A549 (cell line): Measurements from ENCODE around the gene PVALEF. TPM values are rescaled to one million over a fixed set of nuclear protein-coding genes. Genes with fewer than 3 reads are reported as not detected.

ENCODE experiments used
- ATAC-seq, 2 experiments: fragments of 200-7000 bp in 1 of 2; fragments of >200 bp in 1 of 2; cut with Nextera tagmentation in 1 of 2; cut with Tn5 transposase in 1 of 2; 3 replicates each; pipeline versions ENCODE4 v1.8.0 to v1.9.1; 2018 to 2020; ENCODE audit warnings: mild to moderate bottlenecking in 1 of 2, moderate library complexity in 1 of 2
- CTCF ChIA-PET: fragments of 300-600 bp; sonication (Branson Sonifier 250); formaldehyde crosslinking; extraction: SDS; loops from one replicate; lab custom pipeline; 2021; ENCODE audit warnings: antibody characterized with exemption, inconsistent platforms; lab: Yijun Ruan, JAX
- POLR2A ChIA-PET: fragments of 350-600 bp; formaldehyde crosslinking; extraction: SDS; loops from one replicate; lab custom pipeline; 2021; ENCODE audit warnings: antibody characterized with exemption, inconsistent platforms; lab: Yijun Ruan, JAX
- DNase-seq, 2 experiments: peaks; one replicate each; pipeline versions ENCODE4 v3.0.0 to v3.0.0-alpha.2; 2011 to 2016; ENCODE audit warnings: low read depth in 1 of 2, low spot score in 1 of 2
- FAIRE-seq: peaks from 2 replicates; lab custom pipeline; 2011; peaks lifted over from hg19 to GRCh38; lab: Jason Lieb, UNC
- H3K27ac ChIP-seq, 2 experiments: fragments of >200 bp; sonication (Bioruptor Twin); formaldehyde crosslinking; 3 replicates each; pipeline ENCODE4 v1.5.1; 2016 to 2017
- H3K4me1 ChIP-seq: fragments of >200 bp; sonication (Bioruptor Twin); formaldehyde crosslinking; 3 replicates; pipeline ENCODE4 v1.6.1; 2016
- H3K4me2 ChIP-seq: fragments of >200 bp; sonication (Bioruptor Twin); formaldehyde crosslinking; 3 replicates; pipeline ENCODE4 v1.6.1; 2016
- H3K4me3 ChIP-seq: fragments of >200 bp; sonication (Bioruptor Twin); formaldehyde crosslinking; 3 replicates; pipeline ENCODE4 v1.5.1; 2016
- H3K9me3 ChIP-seq: fragments of >200 bp; sonication (Bioruptor Twin); formaldehyde crosslinking; 3 replicates; pipeline ENCODE4 v1.6.1; 2016
- BHLHE40 ChIP-seq: IDR thresholded peaks from 2 replicates; pipeline ENCODE4 v1.6.1; 2012; ENCODE audit warnings: low read depth, low read length, inconsistent platforms
- CBX2 ChIP-seq: fragments of 200-600 bp; sonication (generic); IDR thresholded peaks from 2 replicates; pipeline ENCODE4 v1.6.1; 2016; ENCODE audit warnings: low read depth, mild to moderate bottlenecking, borderline replicate concordance
- CHD2 ChIP-seq: fragments of 150-350 bp; IDR thresholded peaks from 2 replicates; pipeline ENCODE4 v1.6.1; 2014; ENCODE audit warnings: low read length; ENCODE audit not compliant: partially characterized antibody
- CHD4 ChIP-seq: fragments of 200-600 bp; sonication (generic); IDR thresholded peaks from 2 replicates; pipeline ENCODE4 v1.6.1; 2016; ENCODE audit warnings: antibody characterized with exemption, mild to moderate bottlenecking, borderline replicate concordance
- FOSB ChIP-seq: fragments of 250-450 bp; sonication (Bioruptor Pico); IDR thresholded peaks from 2 replicates; pipeline ENCODE4 v1.5.0; 2020; ENCODE audit warnings: mild to moderate bottlenecking, moderate library complexity
- HDAC2 ChIP-seq: fragments of 200-600 bp; sonication (generic); IDR thresholded peaks from 2 replicates; pipeline ENCODE4 v1.6.1; 2016
- HOXA7 ChIP-seq: fragments of 250-450 bp; sonication (Bioruptor Pico); IDR thresholded peaks from 2 replicates; pipeline ENCODE4 v1.5.0; 2020; ENCODE audit warnings: mild to moderate bottlenecking, moderate library complexity
- HOXB13 ChIP-seq: fragments of 250-450 bp; sonication (Bioruptor Pico); IDR thresholded peaks from 2 replicates; pipeline ENCODE4 v1.5.0; 2020; ENCODE audit warnings: low read depth, mild to moderate bottlenecking, moderate library complexity
- KDM1A ChIP-seq: fragments of 200-600 bp; sonication (generic); IDR thresholded peaks from 2 replicates; pipeline ENCODE4 v1.6.1; 2016; ENCODE audit warnings: low read depth, mild to moderate bottlenecking
- NFE2L2 ChIP-seq: fragments of 150-350 bp; conservative IDR thresholded peaks from 2 replicates; pipeline ENCODE4 v1.6.1; 2014; ENCODE audit warnings: low read length
- NR3C1 ChIP-seq: fragments of >200 bp; sonication (Bioruptor Twin); formaldehyde crosslinking; IDR thresholded peaks from 3 replicates; pipeline ENCODE4 v1.6.1; 2017
- PHF8 ChIP-seq: fragments of 200-600 bp; sonication (generic); IDR thresholded peaks from 2 replicates; pipeline ENCODE4 v1.6.1; 2016; ENCODE audit warnings: low read depth, mild to moderate bottlenecking, antibody characterized with exemption, moderate library complexity, borderline replicate concordance
- POLR2A ChIP-seq: IDR thresholded peaks from 2 replicates; pipeline ENCODE4 v1.6.1; 2012; ENCODE audit warnings: mild to moderate bottlenecking, low read length
- POLR2AphosphoS2 ChIP-seq: conservative IDR thresholded peaks from 2 replicates; pipeline ENCODE4 v1.6.1; 2012; ENCODE audit warnings: low read length, improper control_type of control experiment, inconsistent platforms
- RNF2 ChIP-seq: fragments of 200-600 bp; sonication (generic); IDR thresholded peaks from 2 replicates; pipeline ENCODE4 v1.6.1; 2016; ENCODE audit warnings: low read depth, mild to moderate bottlenecking, antibody characterized with exemption, moderate library complexity, borderline replicate concordance
- SMC3 ChIP-seq: fragments of >200 bp; sonication (Bioruptor Twin); formaldehyde crosslinking; IDR thresholded peaks from 3 replicates; pipeline ENCODE4 v1.6.1; 2018; ENCODE audit warnings: inconsistent platforms
- TFCP2L1 ChIP-seq: fragments of 250-450 bp; sonication (Bioruptor Pico); IDR thresholded peaks from 2 replicates; pipeline ENCODE4 v1.5.0; 2021; ENCODE audit warnings: mild to moderate bottlenecking
- TP53 ChIP-seq: fragments of 250-450 bp; sonication (Bioruptor Pico); IDR thresholded peaks from 2 replicates; pipeline ENCODE4 v1.5.0; 2021; ENCODE audit warnings: mild to moderate bottlenecking, moderate library complexity
- ZC3H11A ChIP-seq: fragments of 450-650 bp; IDR thresholded peaks from 2 replicates; pipeline ENCODE4 v1.6.1; 2014; ENCODE audit warnings: antibody characterized with exemption, mild to moderate bottlenecking
- ZFP36 ChIP-seq: fragments of 450-650 bp; IDR thresholded peaks from 2 replicates; pipeline ENCODE4 v1.6.1; 2014; ENCODE audit warnings: borderline replicate concordance; ENCODE audit not compliant: partially characterized antibody
- ZNF302 ChIP-seq: fragments of 250-450 bp; sonication (Bioruptor Pico); IDR thresholded peaks from 2 replicates; pipeline ENCODE4 v1.9.0; 2021; ENCODE audit warnings: inconsistent platforms, mild to moderate bottlenecking, moderate library complexity
- WGBS: methylation state at CpG from one replicate; pipeline ENCODE4 v1.1.6; 2017; ENCODE audit errors: missing lambda C conversion rate; 5-methylcytosine and 5-hydroxymethylcytosine counted together
- polyA plus RNA-seq, 4 experiments: library from polyadenylated mRNA; depleted of rRNA in 3 of 4; stranded (reverse); fragments of >200 nt; fragmentation: RNase III in 1 of 4; extraction: RNeasy Plus Mini Kit Qiagen cat#74134 plus additional on column Dnase treatment in 1 of 4; gene quantifications; 2 replicates in 3 of 4; 3 replicates in 1 of 4; pipeline ENCODE4 v1.2.3, GENCODE V29; 2011 to 2017
- TF ChIP-seq, protein P1 (sequence below): fragments of 200-600 bp; sonication (generic); IDR thresholded peaks from 2 replicates; pipeline ENCODE4 v1.6.1; 2016; ENCODE audit warnings: antibody characterized with exemption, mild to moderate bottlenecking, moderate library complexity
- TF ChIP-seq, protein P2 (sequence below): IDR thresholded peaks from 2 replicates; pipeline ENCODE4 v1.6.1; 2012
- TF ChIP-seq, protein P3 (sequence below): IDR thresholded peaks from 2 replicates; pipeline ENCODE4 v1.6.1; 2012; ENCODE audit warnings: low read depth, borderline replicate concordance
- TF ChIP-seq, protein P4 (sequence below): fragments of 450-650 bp; IDR thresholded peaks from 2 replicates; pipeline ENCODE4 v1.6.1; 2014; ENCODE audit warnings: antibody characterized with exemption

PVALEF gene
- polyA plus RNA-seq, 2 of the 4 experiments (the other 2 are of a cell fraction): not detected

DNA sequence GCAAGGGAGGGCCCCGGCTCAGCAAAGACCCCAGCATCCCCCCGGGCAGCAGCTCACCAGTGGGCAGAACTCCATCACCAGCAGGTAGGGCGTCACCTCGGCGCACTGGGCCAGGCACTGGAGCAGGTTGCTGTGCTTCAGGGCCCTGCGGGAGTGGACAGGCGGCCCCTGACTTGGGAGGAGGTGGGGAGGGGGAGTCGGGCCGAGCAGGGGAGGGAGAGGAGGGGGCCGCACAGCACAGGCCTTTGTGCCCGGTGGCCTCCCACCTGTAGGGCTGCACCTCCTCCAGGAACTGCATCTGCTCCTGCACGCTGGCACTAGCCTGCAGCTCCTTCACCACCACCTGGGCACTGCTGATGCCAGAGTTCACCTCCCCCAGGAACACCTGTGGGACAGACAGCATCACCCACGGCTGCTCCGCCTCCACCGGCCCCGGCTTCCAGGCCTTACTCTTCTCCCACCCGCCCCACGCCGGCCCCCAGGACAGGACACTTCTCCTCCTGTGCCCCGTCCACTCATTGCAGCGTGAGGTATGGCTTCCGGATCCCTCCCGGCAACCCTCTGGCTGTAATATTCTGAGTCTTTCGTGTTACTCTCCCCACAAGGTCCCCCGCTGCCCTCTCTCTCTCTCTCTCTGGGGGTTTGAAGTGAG, 37.7 kb upstream of the PVALEF start:
- no peak overlapping the region for H3K27ac ChIP-seq
- no peak overlapping the region for H3K4me3 ChIP-seq
- DNase-seq (no peak), ATAC-seq (no peak), FAIRE-seq (no peak)
- H3K4me1 ChIP-seq: peaks cover 10% of the 10 kb centered on the region
- WGBS: 76% methylated on average over 23 of the region's 25 CpGs
- ChIA-PET POLR2A (no interaction called here), CTCF (interaction anchor here (0.7 to 2.2 kb wide), 3 partner anchors 15 to 61 kb away, joined by 3 to 21 read pairs (median 3); no protein-coding TSS in a partner anchor)
- no peak for TF ChIP-seq KDM1A
- TF ChIP-seq NFE2L2: no peak
- no peak overlapping the region for H3K4me2 ChIP-seq
- no peaks in the 10 kb centered on the region for H3K9me3 ChIP-seq

DNA sequence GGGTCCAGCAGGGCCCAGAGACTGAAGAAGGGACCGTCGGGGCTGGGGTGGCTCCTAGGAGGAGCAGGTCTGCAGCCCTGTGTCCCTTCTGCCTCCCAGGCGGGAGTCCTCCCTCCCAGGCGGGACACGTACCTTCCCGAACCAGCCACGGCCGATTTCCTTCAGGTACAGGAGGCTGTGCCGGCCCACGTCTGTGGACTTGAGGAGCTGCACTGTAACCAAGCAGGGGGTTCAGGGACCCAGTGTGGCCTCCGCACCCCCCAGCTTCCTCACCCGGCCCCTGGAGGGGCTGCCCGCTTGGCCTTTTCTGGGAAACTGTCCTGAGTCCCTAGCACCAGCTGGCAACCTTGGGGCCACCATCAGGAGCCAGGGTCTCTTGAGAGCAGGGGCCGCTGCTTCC, 37.0 kb upstream of the PVALEF start:
- WGBS: 71% methylated on average over 10 of the region's 14 CpGs
- Histone ChIP-seq H3K27ac (no peak overlapping the region), H3K4me3 (no peak overlapping the region), H3K4me2 (no peak overlapping the region)
- ChIA-PET POLR2A (no interaction called here), CTCF (interaction anchor here (1.6 to 4.3 kb wide), 3 partner anchors 9 to 105 kb away, joined by 5 to 21 read pairs (median 19); no protein-coding TSS in a partner anchor)
- ATAC-seq (no peak), DNase-seq (no peak)
- TF ChIP-seq, protein P1, sequence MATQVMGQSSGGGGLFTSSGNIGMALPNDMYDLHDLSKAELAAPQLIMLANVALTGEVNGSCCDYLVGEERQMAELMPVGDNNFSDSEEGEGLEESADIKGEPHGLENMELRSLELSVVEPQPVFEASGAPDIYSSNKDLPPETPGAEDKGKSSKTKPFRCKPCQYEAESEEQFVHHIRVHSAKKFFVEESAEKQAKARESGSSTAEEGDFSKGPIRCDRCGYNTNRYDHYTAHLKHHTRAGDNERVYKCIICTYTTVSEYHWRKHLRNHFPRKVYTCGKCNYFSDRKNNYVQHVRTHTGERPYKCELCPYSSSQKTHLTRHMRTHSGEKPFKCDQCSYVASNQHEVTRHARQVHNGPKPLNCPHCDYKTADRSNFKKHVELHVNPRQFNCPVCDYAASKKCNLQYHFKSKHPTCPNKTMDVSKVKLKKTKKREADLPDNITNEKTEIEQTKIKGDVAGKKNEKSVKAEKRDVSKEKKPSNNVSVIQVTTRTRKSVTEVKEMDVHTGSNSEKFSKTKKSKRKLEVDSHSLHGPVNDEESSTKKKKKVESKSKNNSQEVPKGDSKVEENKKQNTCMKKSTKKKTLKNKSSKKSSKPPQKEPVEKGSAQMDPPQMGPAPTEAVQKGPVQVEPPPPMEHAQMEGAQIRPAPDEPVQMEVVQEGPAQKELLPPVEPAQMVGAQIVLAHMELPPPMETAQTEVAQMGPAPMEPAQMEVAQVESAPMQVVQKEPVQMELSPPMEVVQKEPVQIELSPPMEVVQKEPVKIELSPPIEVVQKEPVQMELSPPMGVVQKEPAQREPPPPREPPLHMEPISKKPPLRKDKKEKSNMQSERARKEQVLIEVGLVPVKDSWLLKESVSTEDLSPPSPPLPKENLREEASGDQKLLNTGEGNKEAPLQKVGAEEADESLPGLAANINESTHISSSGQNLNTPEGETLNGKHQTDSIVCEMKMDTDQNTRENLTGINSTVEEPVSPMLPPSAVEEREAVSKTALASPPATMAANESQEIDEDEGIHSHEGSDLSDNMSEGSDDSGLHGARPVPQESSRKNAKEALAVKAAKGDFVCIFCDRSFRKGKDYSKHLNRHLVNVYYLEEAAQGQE: no peak
- TF ChIP-seq CBX2 (no peak), POLR2AphosphoS2 (no peak), HDAC2 (no peak), HOXB13 (CRISPR knock-in tag) (no peak)
- TF ChIP-seq, all 56 proteins: peak for 0
- FAIRE-seq: no peak
- peaks cover 10% of the 10 kb centered on the region for H3K4me1 ChIP-seq
- no peaks in the 10 kb centered on the region for H3K9me3 ChIP-seq

DNA sequence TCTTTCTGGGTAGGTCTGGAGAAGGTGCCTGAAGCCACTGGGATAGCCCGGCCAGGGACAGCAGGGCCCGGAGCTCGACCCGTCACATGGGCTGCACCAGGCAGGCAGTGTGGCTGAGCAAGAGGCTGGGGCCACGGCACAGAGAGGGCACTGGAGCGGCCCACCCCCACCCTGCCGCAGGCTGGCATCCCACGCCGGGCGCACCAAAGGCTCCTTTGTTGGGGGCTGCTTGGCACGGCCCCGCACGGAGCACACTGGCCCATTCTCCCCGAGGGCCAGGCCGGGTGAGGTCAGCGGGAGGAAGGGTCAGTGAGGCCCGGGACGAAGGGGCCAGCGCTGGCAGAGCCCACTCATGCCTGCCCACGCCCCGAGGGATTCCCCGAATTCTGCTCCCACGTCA, 36.5 kb upstream of the PVALEF start:
- no peak overlapping the region for H3K4me2 ChIP-seq
- ATAC-seq: peak in 1 of 2 experiments; percentile 4; a peak in 1 of 6 replicates
- no peaks in the 10 kb centered on the region for H3K9me3 ChIP-seq
- no peak for DNase-seq
- POLR2A ChIA-PET: no interaction called here
- TF ChIP-seq, protein P2, sequence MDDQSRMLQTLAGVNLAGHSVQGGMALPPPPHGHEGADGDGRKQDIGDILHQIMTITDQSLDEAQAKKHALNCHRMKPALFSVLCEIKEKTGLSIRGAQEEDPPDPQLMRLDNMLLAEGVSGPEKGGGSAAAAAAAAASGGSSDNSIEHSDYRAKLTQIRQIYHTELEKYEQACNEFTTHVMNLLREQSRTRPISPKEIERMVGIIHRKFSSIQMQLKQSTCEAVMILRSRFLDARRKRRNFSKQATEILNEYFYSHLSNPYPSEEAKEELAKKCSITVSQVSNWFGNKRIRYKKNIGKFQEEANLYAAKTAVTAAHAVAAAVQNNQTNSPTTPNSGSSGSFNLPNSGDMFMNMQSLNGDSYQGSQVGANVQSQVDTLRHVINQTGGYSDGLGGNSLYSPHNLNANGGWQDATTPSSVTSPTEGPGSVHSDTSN: no peak
- TF ChIP-seq, protein P3, sequence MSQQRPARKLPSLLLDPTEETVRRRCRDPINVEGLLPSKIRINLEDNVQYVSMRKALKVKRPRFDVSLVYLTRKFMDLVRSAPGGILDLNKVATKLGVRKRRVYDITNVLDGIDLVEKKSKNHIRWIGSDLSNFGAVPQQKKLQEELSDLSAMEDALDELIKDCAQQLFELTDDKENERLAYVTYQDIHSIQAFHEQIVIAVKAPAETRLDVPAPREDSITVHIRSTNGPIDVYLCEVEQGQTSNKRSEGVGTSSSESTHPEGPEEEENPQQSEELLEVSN: no peak
- TF ChIP-seq RNF2 (no peak), BHLHE40 (no peak), TP53 (CRISPR knock-in tag) (no peak), ZC3H11A (no peak), PHF8 (no peak), FOSB (CRISPR knock-in tag) (no peak), HOXA7 (CRISPR knock-in tag) (no peak), CHD4 (no peak), ZNF302 (CRISPR knock-in tag) (no peak), ZFP36 (no peak), TFCP2L1 (CRISPR knock-in tag) (no peak), SMC3 (no peak), POLR2A (no peak), NR3C1 (no peak), CHD2 (no peak)
- TF ChIP-seq, protein P4, sequence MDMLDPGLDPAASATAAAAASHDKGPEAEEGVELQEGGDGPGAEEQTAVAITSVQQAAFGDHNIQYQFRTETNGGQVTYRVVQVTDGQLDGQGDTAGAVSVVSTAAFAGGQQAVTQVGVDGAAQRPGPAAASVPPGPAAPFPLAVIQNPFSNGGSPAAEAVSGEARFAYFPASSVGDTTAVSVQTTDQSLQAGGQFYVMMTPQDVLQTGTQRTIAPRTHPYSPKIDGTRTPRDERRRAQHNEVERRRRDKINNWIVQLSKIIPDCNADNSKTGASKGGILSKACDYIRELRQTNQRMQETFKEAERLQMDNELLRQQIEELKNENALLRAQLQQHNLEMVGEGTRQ: no peak
- whole genome bisulfite sequencing: 76% methylated on average over 23 of the region's 23 CpGs
- CTCF ChIA-PET: interaction anchor here (1.0 to 4.3 kb wide), 5 partner anchors 9 to 356 kb away, joined by 3 to 21 read pairs (median 5); no protein-coding TSS in a partner anchor
- H3K27ac ChIP-seq: no peak overlapping the region
- H3K4me1 ChIP-seq: peaks cover 10% of the 10 kb centered on the region
- H3K4me3 ChIP-seq: no peak overlapping the region
- FAIRE-seq: no peak
